AG04450 (cell line): ENCODE measurements around the gene TPH2. TPM values are rescaled to one million over a fixed set of nuclear protein-coding genes. Genes with fewer than 3 reads are reported as not detected.
A peak's percentile ranks its signal among the peaks of the same experiment; 100 is the strongest.

Experiments
- CTCF ChIA-PET: fragments of 300-600, 350-600 bp; formaldehyde crosslinking; extraction: SDS; loops from one replicate; lab custom pipeline; 2022; ENCODE audit warnings: antibody characterized with exemption, inconsistent platforms; lab: Charles Lee
- POLR2A ChIA-PET: fragments of 350-600 bp; formaldehyde crosslinking; extraction: SDS; loops from one replicate; lab custom pipeline; 2021; ENCODE audit warnings: antibody characterized with exemption, inconsistent platforms; lab: Yijun Ruan, JAX
- DNase-seq: peaks from one replicate; pipeline ENCODE4 v3.0.0-alpha.2; 2011; ENCODE audit warnings: low read depth, low spot score
- H3K27ac ChIP-seq: one replicate; pipeline ENCODE4 v1.5.1; 2012; ENCODE audit warnings: low read depth, low read length, control low read depth
- H3K27me3 ChIP-seq: one replicate; pipeline ENCODE4 v1.6.0; 2012; ENCODE audit warnings: low read length; ENCODE audit not compliant: control insufficient read depth, insufficient read depth
- H3K4me3 ChIP-seq: 2 replicates; pipeline ENCODE4 v1.5.1; 2011; ENCODE audit warnings: mild to moderate bottlenecking, low read depth, low read length, control low read depth
- H3K9me3 ChIP-seq: 2 replicates; pipeline ENCODE4 v1.5.1; 2012; ENCODE audit warnings: low read length; ENCODE audit not compliant: control insufficient read depth, insufficient read depth
- polyA plus RNA-seq: library from polyadenylated mRNA; depleted of rRNA; stranded (reverse); fragments of >200 nt; gene quantifications from 2 replicates; pipeline ENCODE4 v1.2.3, GENCODE V29; 2011
- TF ChIP-seq, protein P1 (sequence below): IDR thresholded peaks from 2 replicates; pipeline ENCODE4 v1.5.1; 2011; ENCODE audit warnings: low read depth, low read length, control low read depth, inconsistent platforms

The TPH2 gene
- polyA plus RNA-seq, 1 experiment = 0.04 TPM

- POLR2A ChIA-PET = no interaction called here
- TF ChIP-seq, protein P1, sequence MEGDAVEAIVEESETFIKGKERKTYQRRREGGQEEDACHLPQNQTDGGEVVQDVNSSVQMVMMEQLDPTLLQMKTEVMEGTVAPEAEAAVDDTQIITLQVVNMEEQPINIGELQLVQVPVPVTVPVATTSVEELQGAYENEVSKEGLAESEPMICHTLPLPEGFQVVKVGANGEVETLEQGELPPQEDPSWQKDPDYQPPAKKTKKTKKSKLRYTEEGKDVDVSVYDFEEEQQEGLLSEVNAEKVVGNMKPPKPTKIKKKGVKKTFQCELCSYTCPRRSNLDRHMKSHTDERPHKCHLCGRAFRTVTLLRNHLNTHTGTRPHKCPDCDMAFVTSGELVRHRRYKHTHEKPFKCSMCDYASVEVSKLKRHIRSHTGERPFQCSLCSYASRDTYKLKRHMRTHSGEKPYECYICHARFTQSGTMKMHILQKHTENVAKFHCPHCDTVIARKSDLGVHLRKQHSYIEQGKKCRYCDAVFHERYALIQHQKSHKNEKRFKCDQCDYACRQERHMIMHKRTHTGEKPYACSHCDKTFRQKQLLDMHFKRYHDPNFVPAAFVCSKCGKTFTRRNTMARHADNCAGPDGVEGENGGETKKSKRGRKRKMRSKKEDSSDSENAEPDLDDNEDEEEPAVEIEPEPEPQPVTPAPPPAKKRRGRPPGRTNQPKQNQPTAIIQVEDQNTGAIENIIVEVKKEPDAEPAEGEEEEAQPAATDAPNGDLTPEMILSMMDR = no peak
- no peak overlapping the region for H3K4me3 ChIP-seq
- H3K27me3 ChIP-seq = no peaks in the 10 kb centered on the region
- H3K27ac ChIP-seq = no peak overlapping the region
- CTCF ChIA-PET = interaction anchor here (1.5 kb wide), 1 partner anchor 163 kb away, joined by 8 read pairs; no protein-coding TSS in a partner anchor
- no peaks in the 10 kb centered on the region for H3K9me3 ChIP-seq
- DNase-seq = no peak
Observed at GRCh38 chr12:71942703-71943102, 4.1 kb downstream of the TPH2 start.

DNA sequence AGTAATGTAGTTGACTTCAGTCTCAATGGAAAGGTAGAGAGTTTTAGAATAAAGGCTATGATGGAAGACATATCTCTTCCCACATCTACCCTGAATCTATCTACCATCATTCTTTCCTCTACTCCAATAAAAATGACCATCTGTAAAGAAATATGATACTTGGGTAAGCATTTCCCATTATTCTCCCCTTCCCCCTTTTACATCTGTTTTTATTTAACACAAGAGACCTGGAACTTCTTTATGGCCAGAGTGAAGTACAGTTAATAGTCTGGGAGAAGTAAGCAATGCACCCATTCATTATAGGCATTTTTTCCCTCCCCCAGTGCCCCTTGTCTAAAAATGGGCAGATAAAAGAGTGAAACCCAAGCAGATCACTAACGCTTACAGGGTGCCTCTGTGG lies 6.5 kb downstream of the TPH2 start:
- H3K27me3 ChIP-seq = no peaks in the 10 kb centered on the region

GRCh38 chr12:71945883-71946282 lies 7.2 kb downstream of the TPH2 start:
- Histone ChIP-seq H3K4me3 (no peak overlapping the region), H3K9me3 (no peaks in the 10 kb centered on the region), H3K27me3 (no peaks in the 10 kb centered on the region), H3K27ac (no peak overlapping the region)
- ChIA-PET CTCF (no interaction called here), POLR2A (no interaction called here)
- TF ChIP-seq, protein P1 = no peak
- no peak for DNase-seq

More for the DNA sequence above, 6.5 kb downstream of the TPH2 start:
- CTCF ChIA-PET = interaction anchor here (1.6 kb wide), 1 partner anchor 165 kb away, joined by 6 read pairs; no protein-coding TSS in a partner anchor
- TF ChIP-seq, protein P1 = no peak
- no peak overlapping the region for H3K4me3 ChIP-seq
- H3K27ac ChIP-seq = no peak overlapping the region
- no peaks in the 10 kb centered on the region for H3K9me3 ChIP-seq
- DNase-seq = no peak
- POLR2A ChIA-PET = no interaction called here

DNA sequence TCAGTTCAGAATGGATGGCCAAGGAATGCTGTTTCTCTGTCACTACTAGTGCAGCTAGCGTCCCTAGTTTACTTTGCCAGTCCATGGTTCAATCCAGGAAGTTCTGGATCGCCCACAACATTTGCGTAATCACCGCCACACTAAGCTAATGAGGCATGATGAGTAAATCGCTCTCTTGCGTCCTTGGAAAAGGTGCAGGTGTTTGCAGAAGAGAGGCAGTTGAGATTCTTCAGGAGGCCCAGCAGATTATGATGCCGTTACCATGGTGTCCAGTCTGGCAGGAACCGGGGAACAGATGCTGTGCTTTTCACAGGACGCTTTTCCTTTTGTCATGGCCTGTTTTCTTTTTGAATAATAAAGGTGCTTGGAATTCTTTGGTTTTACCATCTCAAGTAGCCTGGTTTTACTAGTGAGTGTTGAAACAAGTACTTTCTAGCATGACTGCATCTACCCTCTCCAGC lies 9.0 kb downstream of the TPH2 start:
- ChIA-PET CTCF (interaction anchor here (0.7 to 1.0 kb wide), 2 partner anchors 7 to 168 kb away, joined by 3 to 4 read pairs; no protein-coding TSS in a partner anchor), POLR2A (interaction anchor here (0.6 kb wide), 1 partner anchor 54 kb away, joined by 3 read pairs; no protein-coding TSS in a partner anchor)
- H3K27ac ChIP-seq = no peak overlapping the region
- TF ChIP-seq, protein P1 = no peak
- peak; percentile 46 for DNase-seq
- H3K9me3 ChIP-seq = no peaks in the 10 kb centered on the region
- no peaks in the 10 kb centered on the region for H3K27me3 ChIP-seq
- H3K4me3 ChIP-seq = no peak overlapping the region

- ChIA-PET CTCF (interaction anchor here (1.0 kb wide), 1 partner anchor 8 kb away, joined by 3 read pairs; no protein-coding TSS in a partner anchor), POLR2A (no interaction called here)
- DNase-seq = no peak
- Histone ChIP-seq H3K27ac (no peak overlapping the region), H3K4me3 (no peak overlapping the region), H3K27me3 (no peaks in the 10 kb centered on the region), H3K9me3 (no peaks in the 10 kb centered on the region)
- TF ChIP-seq, protein P1 = no peak
Observed at GRCh38 chr12:71948390-71948789, 9.7 kb downstream of the TPH2 start.
